Esophagus (tissue), 2 donors: ENCODE data around the gene SORCS1. TPM values are rescaled to one million over a fixed set of nuclear protein-coding genes. Genes with fewer than 3 reads are reported as not detected.

ENCODE experiments used
- H3K27ac ChIP-seq, 2 donors: one replicate each; pipeline ENCODE4 v1.5.1; 2013; ENCODE audit warnings: low read depth in 2 of 2, mild to moderate bottlenecking in 2 of 2, inconsistent platforms in 1 of 2, low read length in 1 of 2, moderate library complexity in 1 of 2
- H3K27me3 ChIP-seq, 2 donors: one replicate each; pipeline ENCODE4 v1.6.1; 2013; ENCODE audit warnings: low read length in 2 of 2, control low read depth in 1 of 2, mild to moderate bottlenecking in 1 of 2; ENCODE audit not compliant: insufficient read depth in 2 of 2, control insufficient read depth in 1 of 2
- H3K36me3 ChIP-seq, 2 donors: one replicate each; pipeline ENCODE4 v1.6.1; 2013; ENCODE audit warnings: low read length in 1 of 2; ENCODE audit not compliant: control insufficient read depth in 2 of 2, insufficient read depth in 2 of 2
- H3K4me1 ChIP-seq, 2 donors: one replicate each; pipeline ENCODE4 v1.6.1; 2013; ENCODE audit warnings: low read length in 1 of 2; ENCODE audit not compliant: control insufficient read depth in 2 of 2, insufficient read depth in 2 of 2
- H3K4me3 ChIP-seq, 2 donors: one replicate each; pipeline ENCODE4 v1.5.1; 2013; ENCODE audit warnings: low read length in 2 of 2, mild to moderate bottlenecking in 2 of 2, low read depth in 1 of 2, moderate library complexity in 1 of 2
- H3K9me3 ChIP-seq, 2 donors: one replicate each; pipeline ENCODE4 v1.6.1; 2013; ENCODE audit warnings: mild to moderate bottlenecking in 2 of 2, low read depth in 1 of 2, low read length in 1 of 2, moderate library complexity in 1 of 2; ENCODE audit not compliant: control insufficient read depth in 2 of 2, insufficient read depth in 1 of 2
- WGBS, 2 donors: extraction: QIAGEN DNeasy Blood & Tissue Kit; methylation state at CpG; one replicate each; pipeline ENCODE4 v1.1.7; 2013; 5-methylcytosine and 5-hydroxymethylcytosine counted together
- polyA plus RNA-seq, 2 donors: library from polyadenylated mRNA; stranded (reverse); fragments of 200-250 nt; gene quantifications; one replicate each; pipeline ENCODE4 v1.2.3, GENCODE V29; 2013
- donor health status: healthy with polysubstance abuse.
- donor health status: Bipolar disorder and iron deficiency.

SORCS1 gene
- polyA plus RNA-seq, 2 donors, result 0.10 to 0.34 TPM

DNA sequence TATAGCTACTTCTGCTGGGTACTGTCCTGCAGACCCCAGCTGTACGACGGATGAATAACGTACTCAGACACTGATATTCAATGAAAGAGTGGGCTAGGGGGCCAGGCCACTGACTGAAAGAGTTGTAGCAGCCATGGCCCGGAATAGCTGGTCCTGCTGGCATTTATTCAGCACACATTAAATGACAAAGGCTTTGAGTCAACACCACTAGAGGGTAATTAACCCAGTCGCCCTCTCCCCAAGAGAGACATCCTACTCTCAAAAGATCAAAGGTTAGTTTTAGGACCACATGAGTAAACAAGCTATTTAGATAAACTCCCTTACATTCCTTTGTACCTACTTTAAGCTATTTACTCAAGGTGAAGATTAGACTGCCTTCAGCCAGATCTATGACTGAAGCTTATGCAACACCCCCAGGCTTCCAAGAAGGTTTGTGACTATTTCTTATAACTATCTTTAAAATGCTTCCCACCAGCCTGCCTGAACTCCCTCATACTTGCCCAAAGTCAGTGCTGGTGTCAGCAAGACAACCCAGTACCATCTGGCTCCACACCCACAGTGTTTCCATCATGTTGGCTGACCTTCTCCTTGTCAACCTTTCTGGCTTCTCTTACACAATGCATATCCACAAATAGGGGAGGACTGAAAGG is 629.1 kb downstream of the SORCS1 start:
- Histone ChIP-seq H3K36me3 (no peaks in the 10 kb centered on the region), H3K27ac (no peak overlapping the region), H3K27me3 (no peaks in the 10 kb centered on the region), H3K4me3 (no peak overlapping the region), H3K9me3 (no peaks in the 10 kb centered on the region), H3K4me1 (no peaks in the 10 kb centered on the region)
- 72 to 79% methylated on average over 5 of the region's 5 CpGs for WGBS, 2 donors

DNA sequence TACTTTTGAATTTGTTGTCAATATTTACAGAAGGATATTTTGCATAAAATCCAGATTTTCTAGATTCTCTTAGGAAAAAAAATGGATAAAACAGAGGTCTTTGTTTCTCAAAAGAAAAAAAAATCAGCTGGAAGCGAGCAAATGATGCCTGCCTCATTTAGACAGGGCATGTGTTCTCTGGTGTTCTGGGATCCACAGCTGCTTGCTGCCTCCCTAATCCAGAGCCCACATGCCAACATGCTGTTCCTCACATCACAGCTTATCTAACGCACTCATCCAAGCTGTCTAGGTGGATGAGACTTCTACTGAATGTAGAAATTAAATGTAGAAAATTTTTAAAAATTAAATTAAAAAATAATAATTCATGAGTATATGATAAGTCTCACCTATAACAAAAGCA is 630.1 kb downstream of the SORCS1 start:
- Histone ChIP-seq H3K27me3 (no peaks in the 10 kb centered on the region), H3K36me3 (no peaks in the 10 kb centered on the region), H3K4me1 (no peaks in the 10 kb centered on the region), H3K4me3 (no peak overlapping the region), H3K9me3 (no peaks in the 10 kb centered on the region), H3K27ac (no peak overlapping the region)
- 78 to 85% methylated on average over 2 of the region's 2 CpGs for WGBS, 2 donors

DNA sequence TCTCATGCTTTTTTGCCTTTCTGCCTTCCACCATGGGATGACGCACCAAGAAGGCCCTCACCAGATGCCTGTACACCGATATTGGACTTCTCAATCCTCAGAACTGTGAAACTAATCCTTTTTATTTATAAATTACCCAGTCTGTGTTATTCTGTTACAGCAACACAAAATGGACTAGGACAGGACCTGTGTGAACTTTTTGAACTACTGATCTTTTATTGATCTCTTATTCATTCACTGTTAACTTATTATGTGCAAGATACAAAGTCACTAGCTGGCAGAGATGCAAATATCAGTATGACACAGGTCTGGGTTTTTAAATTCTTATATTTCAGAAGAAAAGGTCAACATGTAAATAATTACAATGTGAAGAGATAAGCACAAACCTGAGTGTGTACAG is 635.8 kb downstream of the SORCS1 start:
- H3K27ac ChIP-seq, result no peak overlapping the region
- no peaks in the 10 kb centered on the region for H3K27me3 ChIP-seq
- no peak overlapping the region for H3K4me3 ChIP-seq
- H3K4me1 ChIP-seq, result no peaks in the 10 kb centered on the region
- no peaks in the 10 kb centered on the region for H3K36me3 ChIP-seq
- WGBS, 2 donors, result 89 to 90% methylated on average over 2 of the region's 2 CpGs
- no peaks in the 10 kb centered on the region for H3K9me3 ChIP-seq

DNA sequence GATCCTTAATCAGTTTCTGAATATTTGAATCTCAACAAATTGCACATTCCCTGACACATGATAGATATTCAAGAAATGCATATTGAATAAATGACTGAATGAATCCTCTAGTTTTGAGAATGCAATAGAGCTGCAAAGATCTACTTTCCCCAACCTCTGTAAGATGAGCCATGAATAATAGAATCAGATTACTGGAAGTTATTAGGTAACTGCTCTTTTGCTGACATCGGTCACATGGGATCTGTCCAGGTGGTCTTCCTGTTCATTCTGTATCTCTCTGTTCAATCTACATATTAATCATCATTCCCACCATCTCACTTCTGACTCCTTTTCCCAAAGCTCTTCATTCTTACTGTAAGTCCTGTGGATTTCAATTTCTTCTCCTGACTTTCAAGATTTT is 638.7 kb downstream of the SORCS1 start:
- WGBS, 2 donors, result 85 to 90% methylated on average over 1 of the region's 1 CpG
- no peak overlapping the region for H3K27ac ChIP-seq
- H3K9me3 ChIP-seq, result no peaks in the 10 kb centered on the region
- no peaks in the 10 kb centered on the region for H3K36me3 ChIP-seq
- H3K27me3 ChIP-seq, result no peaks in the 10 kb centered on the region
- no peak overlapping the region for H3K4me3 ChIP-seq
- H3K4me1 ChIP-seq, result no peaks in the 10 kb centered on the region
